ENCODE measurements around the gene GALNT17. TPM values are rescaled to one million over a fixed set of nuclear protein-coding genes. Genes with fewer than 3 reads are reported as not detected.

Gene GALNT17
- total RNA-seq, 1 experiment from 2014 or later, result not detected

GRCh38 chr7:71509381-71509780, 377.4 kb downstream of the GALNT17 start:
- POLR2A ChIA-PET, result no interaction called here
- Histone ChIP-seq H3K4me1 (ENCODE audit: control insufficient read depth, insufficient read depth, low read length) (no peaks in the 10 kb centered on the region), H3K4me3 (ENCODE audit: low read depth in 2 of 2, low read length in 2 of 2) (no peak overlapping the region), H3K9me3 (ENCODE audit: control insufficient read depth, insufficient read depth, low read depth, low read length) (no peaks in the 10 kb centered on the region), H3K27ac (ENCODE audit: low read length) (no peak overlapping the region), H3K36me3 (ENCODE audit: control insufficient read depth, insufficient read depth, low read length) (no peaks in the 10 kb centered on the region), H3K27me3 (ENCODE audit: control insufficient read depth, insufficient read depth, low read length) (no peaks in the 10 kb centered on the region)
- TF ChIP-seq CTCF (IDR thresholded peaks at IDR 0.05), result no peak
- TF ChIP-seq SIN3A (IDR thresholded peaks at IDR 0.05; ENCODE audit: borderline replicate concordance, insufficient read depth, low read depth, low read length), result no peak
- TF ChIP-seq, protein P1, sequence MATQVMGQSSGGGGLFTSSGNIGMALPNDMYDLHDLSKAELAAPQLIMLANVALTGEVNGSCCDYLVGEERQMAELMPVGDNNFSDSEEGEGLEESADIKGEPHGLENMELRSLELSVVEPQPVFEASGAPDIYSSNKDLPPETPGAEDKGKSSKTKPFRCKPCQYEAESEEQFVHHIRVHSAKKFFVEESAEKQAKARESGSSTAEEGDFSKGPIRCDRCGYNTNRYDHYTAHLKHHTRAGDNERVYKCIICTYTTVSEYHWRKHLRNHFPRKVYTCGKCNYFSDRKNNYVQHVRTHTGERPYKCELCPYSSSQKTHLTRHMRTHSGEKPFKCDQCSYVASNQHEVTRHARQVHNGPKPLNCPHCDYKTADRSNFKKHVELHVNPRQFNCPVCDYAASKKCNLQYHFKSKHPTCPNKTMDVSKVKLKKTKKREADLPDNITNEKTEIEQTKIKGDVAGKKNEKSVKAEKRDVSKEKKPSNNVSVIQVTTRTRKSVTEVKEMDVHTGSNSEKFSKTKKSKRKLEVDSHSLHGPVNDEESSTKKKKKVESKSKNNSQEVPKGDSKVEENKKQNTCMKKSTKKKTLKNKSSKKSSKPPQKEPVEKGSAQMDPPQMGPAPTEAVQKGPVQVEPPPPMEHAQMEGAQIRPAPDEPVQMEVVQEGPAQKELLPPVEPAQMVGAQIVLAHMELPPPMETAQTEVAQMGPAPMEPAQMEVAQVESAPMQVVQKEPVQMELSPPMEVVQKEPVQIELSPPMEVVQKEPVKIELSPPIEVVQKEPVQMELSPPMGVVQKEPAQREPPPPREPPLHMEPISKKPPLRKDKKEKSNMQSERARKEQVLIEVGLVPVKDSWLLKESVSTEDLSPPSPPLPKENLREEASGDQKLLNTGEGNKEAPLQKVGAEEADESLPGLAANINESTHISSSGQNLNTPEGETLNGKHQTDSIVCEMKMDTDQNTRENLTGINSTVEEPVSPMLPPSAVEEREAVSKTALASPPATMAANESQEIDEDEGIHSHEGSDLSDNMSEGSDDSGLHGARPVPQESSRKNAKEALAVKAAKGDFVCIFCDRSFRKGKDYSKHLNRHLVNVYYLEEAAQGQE (IDR thresholded peaks at IDR 0.05; ENCODE audit: insufficient read depth in 1 of 2, low read depth in 2 of 2, low read length in 1 of 2), result no peak
- no peak for TF ChIP-seq POLR2AphosphoS5 (IDR thresholded peaks at IDR 0.05; ENCODE audit: low read depth, low read length)
- TF ChIP-seq TCF7L2 (IDR thresholded peaks at IDR 0.05; ENCODE audit: low read depth, low read length), result no peak
- in situ Hi-C loops (cut with HindIII; ENCODE audit: low pct_unique_long_range_greater_than_20kb, low sequenced_read_pairs) (no loop called here), intact Hi-C loops (cut with micrococcal nuclease; ENCODE audit: unreplicated experiment) (no loop called here)
- BruUV-seq (replicated peaks), result no TSS peak
- CTCF ChIA-PET, result interaction anchor here (0.6 to 0.7 kb wide), 2 partner anchors 71 to 150 kb away, joined by 3 read pairs; no protein-coding TSS in a partner anchor
- DNase-seq (ENCODE audit: low read depth, low spot score) (no peak), ATAC-seq (no peak)

DNA sequence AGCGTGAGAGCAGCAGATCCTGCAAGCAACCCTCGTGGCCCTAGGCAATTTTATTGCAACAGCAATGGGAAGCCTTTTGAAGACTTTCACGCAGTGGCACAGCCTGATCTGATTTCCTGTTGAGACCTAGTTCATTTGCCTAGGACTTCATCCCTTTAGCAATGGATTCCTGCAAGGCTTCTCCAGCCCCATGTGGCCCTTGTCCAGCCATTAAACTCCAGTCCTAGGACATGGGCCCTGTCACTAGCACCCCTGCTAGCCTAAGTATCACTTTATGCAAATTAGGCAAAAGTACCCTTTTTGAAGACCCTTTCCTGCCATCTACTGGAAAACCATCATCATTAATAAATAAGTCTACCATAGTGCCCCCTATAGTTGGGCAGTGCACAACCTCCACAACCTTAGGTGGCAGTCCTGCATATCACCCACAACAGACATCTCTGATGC, 379.4 kb downstream of the GALNT17 start:
- Histone ChIP-seq H3K4me3 (ENCODE audit: low read depth in 2 of 2, low read length in 2 of 2) (no peak overlapping the region), H3K27ac (ENCODE audit: low read length) (no peak overlapping the region), H3K4me1 (ENCODE audit: control insufficient read depth, insufficient read depth, low read length) (no peaks in the 10 kb centered on the region), H3K27me3 (ENCODE audit: control insufficient read depth, insufficient read depth, low read length) (no peaks in the 10 kb centered on the region), H3K36me3 (ENCODE audit: control insufficient read depth, insufficient read depth, low read length) (no peaks in the 10 kb centered on the region), H3K9me3 (ENCODE audit: control insufficient read depth, insufficient read depth, low read depth, low read length) (no peaks in the 10 kb centered on the region)
- ChIA-PET CTCF (no interaction called here), POLR2A (no interaction called here)
- no peak for DNase-seq (ENCODE audit: low read depth, low spot score)
- in situ Hi-C loops (cut with HindIII; ENCODE audit: low pct_unique_long_range_greater_than_20kb, low sequenced_read_pairs), result no loop called here
- TF ChIP-seq TCF7L2 (IDR thresholded peaks at IDR 0.05; ENCODE audit: low read depth, low read length) (no peak), POLR2AphosphoS5 (IDR thresholded peaks at IDR 0.05; ENCODE audit: low read depth, low read length) (no peak), CTCF (IDR thresholded peaks at IDR 0.05) (no peak; the same call in 1 of the 2 replicates), SIN3A (IDR thresholded peaks at IDR 0.05; ENCODE audit: borderline replicate concordance, insufficient read depth, low read depth, low read length) (no peak)
- TF ChIP-seq, protein P1 (IDR thresholded peaks at IDR 0.05; ENCODE audit: insufficient read depth in 1 of 2, low read depth in 2 of 2, low read length in 1 of 2), result no peak
- no peak for ATAC-seq
- BruUV-seq (replicated peaks), result no TSS peak
- intact Hi-C loops (cut with micrococcal nuclease; ENCODE audit: unreplicated experiment), result no loop called here
